Activated T-cell treated with anti-CD3 and anti-CD28 coated beads for 48 hours (primary cell): ENCODE measurements around the gene WDFY4.

Experiments used
- DNase-seq: peaks from one replicate; pipeline ENCODE4 v3.0.0-alpha.2; 2020; ENCODE audit warnings: low read depth

The WDFY4 gene

GRCh38 chr10:48907730-48908129 is 223.1 kb downstream of the WDFY4 start:
- no peak for DNase-seq

- no peak for DNase-seq
Measured at GRCh38 chr10:48910548-48910947, 225.9 kb downstream of the WDFY4 start.

GRCh38 chr10:48913674-48914073 is 229.0 kb downstream of the WDFY4 start:
- no peak for DNase-seq

- no peak for DNase-seq
Measured at GRCh38 chr10:48923748-48924147, 239.1 kb downstream of the WDFY4 start.

- DNase-seq: no peak
Measured at GRCh38 chr10:48924988-48925387, 240.3 kb downstream of the WDFY4 start.

GRCh38 chr10:48926255-48926654 is 241.6 kb downstream of the WDFY4 start:
- DNase-seq: no peak

- no peak for DNase-seq
Measured at GRCh38 chr10:48926764-48927540, 242.3 kb downstream of the WDFY4 start.

- no peak for DNase-seq
Measured at GRCh38 chr10:48929413-48929990, 244.8 kb downstream of the WDFY4 start.

- DNase-seq: no peak
Measured at GRCh38 chr10:48931188-48931587, 246.5 kb downstream of the WDFY4 start.

- no peak for DNase-seq
Measured at GRCh38 chr10:48932831-48933664, 248.4 kb downstream of the WDFY4 start.

GRCh38 chr10:48934672-48935501 is 250.2 kb downstream of the WDFY4 start:
- DNase-seq: no peak

GRCh38 chr10:48935577-48935976 is 250.9 kb downstream of the WDFY4 start:
- no peak for DNase-seq

- no peak for DNase-seq
Measured at GRCh38 chr10:48937796-48938195, 253.1 kb downstream of the WDFY4 start.

GRCh38 chr10:48938281-48938680 is 253.6 kb downstream of the WDFY4 start:
- DNase-seq: no peak

- no peak for DNase-seq
Measured at GRCh38 chr10:48938990-48939536, 254.4 kb downstream of the WDFY4 start.

- no peak for DNase-seq
Measured at GRCh38 chr10:48939790-48940325, 255.2 kb downstream of the WDFY4 start, which contains the start of gene LRRC18. Gene LRRC18 (minus strand): TSS chr10:48939840. CDS start chr10:48914155, 25,685 bp downstream.

- no peak for DNase-seq
Measured at GRCh38 chr10:48940372-48940771, 255.7 kb downstream of the WDFY4 start.

GRCh38 chr10:48940958-48941357 is 256.3 kb downstream of the WDFY4 start:
- no peak for DNase-seq

GRCh38 chr10:48941427-48942075 is 256.9 kb downstream of the WDFY4 start:
- DNase-seq: no peak

GRCh38 chr10:48943096-48943495 is 258.4 kb downstream of the WDFY4 start:
- DNase-seq: no peak

- DNase-seq: no peak
Measured at GRCh38 chr10:48944171-48944570, 259.5 kb downstream of the WDFY4 start.
